ENCODE results near the gene PCSK1. TPM values are rescaled to one million over a fixed set of nuclear protein-coding genes. Genes with fewer than 3 reads are reported as not detected.
"Not testable (repeated sequence)": the region's sequence is repeated elsewhere in the genome, so short reads cannot be mapped to it uniquely, and the experiment has no call there.

Gene PCSK1
- polyA plus RNA-seq, 5 donors = 0.15 to 0.90 (median 0.49) TPM

- no peak for DNase-seq
Measured at GRCh38 chr5:96427824-96428223, 5.2 kb downstream of the PCSK1 start.

DNA sequence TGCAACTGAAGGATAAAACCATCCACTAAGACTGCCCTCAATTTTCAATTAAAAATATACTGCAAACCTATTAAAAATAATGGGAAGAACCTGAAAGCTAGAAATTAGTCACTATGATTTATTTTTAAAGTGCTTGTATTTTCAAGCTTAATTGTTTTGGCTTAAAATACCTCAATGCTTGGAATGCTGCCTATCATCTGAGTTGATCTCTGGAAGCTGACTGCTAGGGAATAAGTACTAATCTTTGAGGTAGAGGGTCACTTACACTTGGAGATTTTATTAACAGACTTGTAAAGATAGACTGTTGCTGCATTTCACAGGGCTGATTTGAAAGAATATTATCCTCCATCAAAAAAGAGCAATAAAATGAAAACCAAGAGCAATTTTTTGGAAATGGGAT is 6.2 kb downstream of the PCSK1 start:
- no peak for DNase-seq

- DNase-seq = no peak
Measured at GRCh38 chr5:96425443-96425842, 7.6 kb downstream of the PCSK1 start.

DNA sequence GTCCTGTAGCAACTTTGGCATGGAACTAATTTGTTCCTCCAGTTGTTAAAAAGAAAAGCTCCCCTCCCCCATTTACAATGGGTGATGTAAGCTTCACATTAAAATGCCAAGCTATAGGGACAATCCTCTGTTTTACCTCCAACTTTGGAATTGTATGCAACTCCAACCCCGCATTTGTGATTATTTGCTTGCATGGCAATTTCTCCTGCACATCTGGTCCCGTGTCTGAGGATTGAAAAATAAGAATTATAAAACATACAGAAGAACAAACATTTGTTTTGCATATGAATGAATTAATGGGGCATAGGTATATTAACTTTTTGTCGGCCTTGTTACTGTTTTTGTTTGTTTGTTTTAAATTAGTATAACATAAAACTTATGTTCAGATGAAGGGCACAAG is 17.2 kb downstream of the PCSK1 start:
- no peak for DNase-seq

GRCh38 chr5:96412868-96413449 is 20.1 kb downstream of the PCSK1 start:
- no peak for DNase-seq

DNA sequence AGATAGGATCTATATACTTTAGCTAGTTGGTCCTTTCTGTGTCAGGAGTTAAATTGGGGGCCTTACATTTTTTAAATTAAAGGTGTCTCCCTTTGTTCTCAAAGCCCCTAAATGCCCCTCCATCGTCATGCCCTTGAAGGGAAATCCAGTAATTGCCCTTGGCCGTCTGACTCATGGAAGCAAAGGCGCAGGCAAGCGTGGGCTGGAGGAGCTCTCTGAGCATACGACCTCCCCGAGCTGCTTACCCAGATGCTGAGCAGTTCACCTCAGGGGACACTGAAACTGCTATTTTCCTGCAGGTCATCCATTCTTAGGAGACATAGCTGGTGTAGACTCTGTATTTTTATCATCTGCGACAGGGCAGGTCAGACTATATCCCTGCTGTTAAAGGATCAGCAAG is 23.0 kb downstream of the PCSK1 start:
- no peak for DNase-seq

DNA sequence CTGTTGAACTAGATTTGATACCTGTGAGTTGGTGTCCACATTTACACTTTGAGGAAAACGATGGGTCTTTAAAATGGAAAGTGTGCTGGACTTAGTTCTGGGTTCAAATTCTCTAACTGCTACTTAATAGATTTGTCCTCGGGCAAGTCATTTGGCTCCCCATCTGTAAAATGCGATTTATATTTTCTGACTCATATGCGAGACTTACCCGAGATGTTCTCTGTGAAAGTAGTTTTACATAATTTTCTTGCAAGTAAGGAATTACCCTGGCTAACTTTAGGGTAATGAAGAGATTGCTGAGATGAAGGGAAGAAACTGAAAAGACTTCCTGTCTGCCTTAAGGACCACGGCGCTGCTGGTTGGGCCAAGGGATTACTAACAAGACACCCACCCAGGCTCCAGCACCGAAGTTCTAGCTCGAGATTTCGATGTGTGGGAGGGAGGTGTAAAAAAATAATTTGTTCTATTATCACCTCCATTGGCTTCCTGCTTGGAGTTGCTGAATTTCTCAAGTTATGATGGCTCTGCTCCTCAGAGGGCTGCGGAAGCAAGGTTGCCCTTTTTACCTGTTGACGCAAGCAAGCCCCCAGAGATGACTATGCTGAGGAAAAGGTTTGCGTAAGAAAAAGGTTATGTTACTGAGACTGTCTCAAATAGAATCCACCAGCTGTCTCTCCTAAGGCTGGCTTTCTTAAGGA is 24.1 kb downstream of the PCSK1 start:
- DNase-seq = no peak

- DNase-seq = no peak
Measured at GRCh38 chr5:96408210-96408777, 24.8 kb downstream of the PCSK1 start.

DNA sequence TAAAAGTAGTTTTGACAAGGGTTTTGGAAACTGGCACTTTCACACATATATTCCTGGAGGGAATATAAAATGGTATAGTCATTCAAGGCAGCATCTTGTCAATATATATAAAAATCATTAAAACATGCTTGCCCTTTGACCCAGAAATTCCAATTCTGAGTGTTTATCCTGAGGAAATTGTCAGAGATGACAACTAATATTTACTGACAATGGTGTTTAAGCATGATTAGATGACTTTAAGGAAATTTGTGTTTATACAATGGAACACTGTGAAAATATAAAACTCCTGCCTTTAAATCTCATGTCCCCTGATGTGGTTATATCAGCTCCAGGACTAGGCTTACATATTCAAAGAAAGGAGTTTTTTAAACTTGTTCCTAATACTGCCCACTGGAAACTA is 25.6 kb downstream of the PCSK1 start:
- DNase-seq = no peak

GRCh38 chr5:96404191-96404867 is 28.7 kb downstream of the PCSK1 start:
- DNase-seq = no peak

GRCh38 chr5:96402500-96402899 is 30.5 kb downstream of the PCSK1 start:
- no peak for DNase-seq

GRCh38 chr5:96396878-96397277 is 36.2 kb downstream of the PCSK1 start:
- DNase-seq = no peak

DNA sequence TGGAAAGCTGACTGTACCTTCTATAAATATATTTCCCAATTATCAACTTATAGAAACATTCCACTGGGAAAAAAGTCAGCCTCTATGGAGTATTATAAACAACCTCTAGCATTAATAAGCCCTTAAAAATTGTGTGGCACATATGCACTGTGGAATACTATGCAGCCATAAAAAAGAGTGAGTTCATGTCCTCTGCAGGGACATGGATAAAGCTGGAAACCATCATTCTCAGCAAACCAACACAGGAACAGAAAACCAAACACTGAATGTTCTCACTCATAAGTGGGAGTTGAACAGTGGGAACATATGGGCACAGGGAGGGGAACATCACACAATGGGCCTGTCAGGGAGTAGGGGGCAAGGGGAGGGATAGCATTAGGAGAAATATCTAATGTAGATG is 37.8 kb downstream of the PCSK1 start:
- not testable (repeated sequence) for DNase-seq

GRCh38 chr5:96391921-96392320 is 41.1 kb downstream of the PCSK1 start:
- no peak for DNase-seq

GRCh38 chr5:96388176-96388575 is 44.9 kb downstream of the PCSK1 start:
- no peak for DNase-seq

GRCh38 chr5:96387616-96388015 is 45.4 kb downstream of the PCSK1 start:
- no peak for DNase-seq

- no peak for DNase-seq
Measured at GRCh38 chr5:96385538-96385937, 47.5 kb downstream of the PCSK1 start.

DNA sequence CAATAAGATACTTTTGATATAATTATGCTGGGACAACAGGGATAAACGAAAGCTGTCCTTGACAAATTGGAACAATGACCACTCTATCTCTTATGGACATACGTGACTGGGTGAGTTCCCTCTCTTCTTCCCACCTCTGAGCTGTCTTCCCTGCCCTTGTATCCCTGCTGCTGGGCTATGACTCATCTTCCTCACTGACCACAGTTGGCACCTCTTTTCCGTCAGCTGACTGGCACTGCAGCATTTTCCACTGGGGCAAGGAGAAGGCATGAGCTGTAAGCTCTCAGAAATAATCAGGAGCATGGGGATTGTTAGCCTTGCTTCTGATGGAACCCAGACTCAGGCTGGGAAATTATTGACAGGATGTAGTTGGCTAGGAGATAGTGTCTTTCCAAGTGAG is 48.7 kb downstream of the PCSK1 start:
- DNase-seq = no peak

GRCh38 chr5:96381526-96381925 is 51.5 kb downstream of the PCSK1 start:
- no peak for DNase-seq

- DNase-seq = no peak
Measured at GRCh38 chr5:96379896-96380295, 53.2 kb downstream of the PCSK1 start.

DNA sequence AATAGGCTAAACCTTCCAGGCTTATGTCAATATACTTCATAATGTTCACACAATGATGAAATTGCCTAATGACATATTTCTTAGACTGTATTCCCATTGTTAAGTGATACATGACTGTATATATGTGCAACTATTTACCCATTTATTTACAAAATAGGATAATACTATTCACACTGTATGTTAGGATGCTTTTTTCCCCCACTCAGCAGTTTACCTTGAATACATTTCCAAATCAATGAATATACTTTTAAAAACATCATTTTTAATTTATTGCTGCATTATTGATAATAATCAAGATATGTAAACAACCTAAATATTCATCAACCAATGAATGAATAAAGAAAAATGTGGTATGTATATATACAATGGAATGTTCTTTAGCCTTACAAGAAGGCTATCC is 55.5 kb downstream of the PCSK1 start:
- DNase-seq = no peak

GRCh38 chr5:96377167-96377566 is 55.9 kb downstream of the PCSK1 start:
- DNase-seq = no peak

- no peak for DNase-seq
Measured at GRCh38 chr5:96374653-96375052, 58.4 kb downstream of the PCSK1 start.
